Astrocyte (in vitro differentiated cells and primary cell): ENCODE measurements around the gene SRD5A1.

ENCODE experiments used
- EZH2 ChIP-seq: IDR thresholded peaks from 2 replicates; pipeline ENCODE4 v1.6.1; 2012; ENCODE audit warnings: mild to moderate bottlenecking, low read length, inconsistent platforms; ENCODE audit not compliant: insufficient read depth
- TF ChIP-seq, protein P1 (sequence below): IDR thresholded peaks from 2 replicates; pipeline ENCODE4 v1.5.1; 2011; ENCODE audit warnings: low read depth, mild to moderate bottlenecking, inconsistent platforms, low read length, moderate library complexity; ENCODE audit not compliant: insufficient read depth

DNA sequence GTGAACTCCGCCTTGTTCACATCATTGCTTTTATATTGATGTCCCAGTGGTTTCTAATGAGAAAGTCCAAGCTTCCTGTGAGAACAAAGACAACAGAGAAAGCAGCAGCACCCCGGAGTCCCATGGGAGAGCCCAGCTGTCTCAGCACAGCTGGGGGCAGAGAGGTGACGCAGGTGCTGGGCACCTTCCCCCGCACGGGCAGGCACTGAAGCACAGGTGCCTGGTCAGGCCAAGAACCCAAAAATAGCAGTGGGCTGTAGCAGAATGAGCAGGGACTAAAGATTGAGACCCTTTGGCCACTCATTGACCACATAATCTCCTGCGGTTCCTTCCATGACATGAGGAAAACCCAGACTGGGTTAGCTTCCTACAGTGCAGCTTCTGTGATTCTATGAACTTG, 18.8 kb downstream of the SRD5A1 start:
- no peak for TF ChIP-seq EZH2
- TF ChIP-seq, protein P1, sequence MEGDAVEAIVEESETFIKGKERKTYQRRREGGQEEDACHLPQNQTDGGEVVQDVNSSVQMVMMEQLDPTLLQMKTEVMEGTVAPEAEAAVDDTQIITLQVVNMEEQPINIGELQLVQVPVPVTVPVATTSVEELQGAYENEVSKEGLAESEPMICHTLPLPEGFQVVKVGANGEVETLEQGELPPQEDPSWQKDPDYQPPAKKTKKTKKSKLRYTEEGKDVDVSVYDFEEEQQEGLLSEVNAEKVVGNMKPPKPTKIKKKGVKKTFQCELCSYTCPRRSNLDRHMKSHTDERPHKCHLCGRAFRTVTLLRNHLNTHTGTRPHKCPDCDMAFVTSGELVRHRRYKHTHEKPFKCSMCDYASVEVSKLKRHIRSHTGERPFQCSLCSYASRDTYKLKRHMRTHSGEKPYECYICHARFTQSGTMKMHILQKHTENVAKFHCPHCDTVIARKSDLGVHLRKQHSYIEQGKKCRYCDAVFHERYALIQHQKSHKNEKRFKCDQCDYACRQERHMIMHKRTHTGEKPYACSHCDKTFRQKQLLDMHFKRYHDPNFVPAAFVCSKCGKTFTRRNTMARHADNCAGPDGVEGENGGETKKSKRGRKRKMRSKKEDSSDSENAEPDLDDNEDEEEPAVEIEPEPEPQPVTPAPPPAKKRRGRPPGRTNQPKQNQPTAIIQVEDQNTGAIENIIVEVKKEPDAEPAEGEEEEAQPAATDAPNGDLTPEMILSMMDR: no peak
